ENCODE data around the gene SLC41A3.

DNA sequence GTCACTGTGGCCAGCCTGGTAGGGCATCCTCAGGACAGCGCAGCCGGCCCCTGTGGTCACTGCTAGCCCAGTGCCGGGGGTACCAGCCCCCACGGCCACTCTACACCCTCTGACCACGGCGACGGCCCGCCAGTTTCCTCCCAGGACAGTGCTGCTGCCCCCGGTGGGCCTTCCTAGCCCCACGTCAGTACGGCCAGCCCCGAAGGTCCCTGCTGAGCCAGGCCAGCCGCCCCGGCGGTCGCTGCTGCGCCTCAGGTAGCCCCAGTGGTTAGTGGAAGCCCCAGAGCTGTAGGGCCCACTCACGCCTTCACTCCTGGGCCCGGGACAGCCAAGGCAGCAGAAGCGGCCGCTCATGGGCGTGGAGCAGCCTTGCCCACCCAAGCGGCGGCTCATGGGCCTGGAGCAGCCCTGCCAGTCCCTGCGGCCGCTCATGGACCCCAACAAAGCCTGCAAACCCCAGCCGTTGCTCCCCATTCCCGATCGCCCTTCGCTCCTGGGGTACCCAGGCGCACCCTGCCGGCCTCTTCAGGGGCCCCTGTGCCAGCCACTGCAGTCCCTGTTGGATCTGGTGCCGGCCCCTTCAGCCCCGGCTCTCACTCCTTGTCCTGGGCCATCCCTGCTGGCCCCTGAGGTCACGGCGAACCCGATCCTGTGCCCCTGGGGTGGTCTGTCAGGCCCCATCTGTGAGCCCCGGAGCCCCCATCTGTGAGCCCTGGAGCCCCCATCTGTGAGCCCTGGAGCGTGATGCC is 124.4 kb downstream of the SLC41A3 start:
- TF ChIP-seq, protein P1, sequence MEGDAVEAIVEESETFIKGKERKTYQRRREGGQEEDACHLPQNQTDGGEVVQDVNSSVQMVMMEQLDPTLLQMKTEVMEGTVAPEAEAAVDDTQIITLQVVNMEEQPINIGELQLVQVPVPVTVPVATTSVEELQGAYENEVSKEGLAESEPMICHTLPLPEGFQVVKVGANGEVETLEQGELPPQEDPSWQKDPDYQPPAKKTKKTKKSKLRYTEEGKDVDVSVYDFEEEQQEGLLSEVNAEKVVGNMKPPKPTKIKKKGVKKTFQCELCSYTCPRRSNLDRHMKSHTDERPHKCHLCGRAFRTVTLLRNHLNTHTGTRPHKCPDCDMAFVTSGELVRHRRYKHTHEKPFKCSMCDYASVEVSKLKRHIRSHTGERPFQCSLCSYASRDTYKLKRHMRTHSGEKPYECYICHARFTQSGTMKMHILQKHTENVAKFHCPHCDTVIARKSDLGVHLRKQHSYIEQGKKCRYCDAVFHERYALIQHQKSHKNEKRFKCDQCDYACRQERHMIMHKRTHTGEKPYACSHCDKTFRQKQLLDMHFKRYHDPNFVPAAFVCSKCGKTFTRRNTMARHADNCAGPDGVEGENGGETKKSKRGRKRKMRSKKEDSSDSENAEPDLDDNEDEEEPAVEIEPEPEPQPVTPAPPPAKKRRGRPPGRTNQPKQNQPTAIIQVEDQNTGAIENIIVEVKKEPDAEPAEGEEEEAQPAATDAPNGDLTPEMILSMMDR (IDR thresholded peaks at IDR 0.05; ENCODE audit: low read length) = no peak
- TF ChIP-seq EZH2 (optimal IDR thresholded peaks at IDR 0.05; ENCODE audit: low read depth, low read length) (no peak), EZH2phosphoT487 (IDR thresholded peaks at IDR 0.05; ENCODE audit: low read length) (no peak)
